K562 (cell line): ENCODE measurements around the gene OR6V1. TPM values are rescaled to one million over a fixed set of nuclear protein-coding genes. Genes with fewer than 3 reads are reported as not detected.

ENCODE experiments used
- CREM ChIP-seq: IDR thresholded peaks from 2 replicates; pipeline ENCODE4 v1.6.1; 2014; ENCODE audit warnings: antibody characterized with exemption, low read depth
- LEF1 ChIP-seq: fragments of 450-650 bp; IDR thresholded peaks from 2 replicates; pipeline ENCODE4 v1.6.1; 2016; ENCODE audit warnings: mild to moderate bottlenecking
- MAFK ChIP-seq: IDR thresholded peaks from 2 replicates; pipeline ENCODE4 v1.6.1; 2011; ENCODE audit warnings: low read length, improper control_type of control experiment
- PCBP1 ChIP-seq: fragments of 200-400 bp; formaldehyde crosslinking; IDR thresholded peaks from 2 replicates; pipeline ENCODE4 v1.6.1; 2018; ENCODE audit warnings: mild to moderate bottlenecking, low read depth, low read length; ENCODE audit not compliant: poor library complexity, severe bottlenecking
- RBM22 ChIP-seq: fragments of 200-400 bp; formaldehyde crosslinking; IDR thresholded peaks from 2 replicates; pipeline ENCODE4 v1.6.1; 2018; ENCODE audit warnings: low read length, low read depth; ENCODE audit not compliant: poor library complexity, severe bottlenecking
- SP1 ChIP-seq: sonication (generic); formaldehyde crosslinking; IDR thresholded peaks from 2 replicates; pipeline ENCODE4 v1.8.1; 2022; ENCODE audit warnings: mild to moderate bottlenecking, missing genetic modification reagents
- STAG1 ChIP-seq: sonication (generic); formaldehyde crosslinking; IDR thresholded peaks from 2 replicates; pipeline ENCODE4 v1.5.0; 2020; ENCODE audit warnings: missing genetic modification reagents, borderline replicate concordance
- STAT5A ChIP-seq: IDR thresholded peaks from 2 replicates; pipeline ENCODE4 v1.6.1; 2012; ENCODE audit warnings: low read length, inconsistent platforms, borderline replicate concordance
- TGIF2 ChIP-seq: sonication (generic); formaldehyde crosslinking; IDR thresholded peaks from 2 replicates; pipeline ENCODE4 v1.8.1; 2022; ENCODE audit warnings: mild to moderate bottlenecking, missing genetic modification reagents, moderate library complexity
- ZFP36 ChIP-seq: fragments of 150-350 bp; IDR thresholded peaks from 2 replicates; pipeline ENCODE4 v1.6.1; 2018; ENCODE audit warnings: low read length, low read depth; ENCODE audit not compliant: partially characterized antibody
- ZNF174 ChIP-seq: fragments of 250-450 bp; sonication (Bioruptor Pico); IDR thresholded peaks from 2 replicates; pipeline ENCODE4 v1.4.0; 2020; ENCODE audit warnings: mild to moderate bottlenecking
- ZNF316 ChIP-seq: fragments of 450-650 bp; IDR thresholded peaks from 2 replicates; pipeline ENCODE4 v1.6.1; 2016
- ZNF79 ChIP-seq: fragments of 250-450 bp; sonication (Bioruptor Pico); IDR thresholded peaks from 2 replicates; pipeline ENCODE4 v1.4.0; 2020; ENCODE audit warnings: low read depth, mild to moderate bottlenecking, moderate library complexity
- ZSCAN32 ChIP-seq: fragments of 450-650 bp; formaldehyde crosslinking; IDR thresholded peaks from 2 replicates; pipeline ENCODE4 v1.4.0; 2020; ENCODE audit warnings: mild to moderate bottlenecking, moderate library complexity
- polyA plus RNA-seq, 8 experiments: library from polyadenylated mRNA; depleted of rRNA in 4 of 8; stranded (reverse) in 5 of 8; unstranded in 3 of 8; fragments of >200 nt; fragmentation: Nextera tagmentation in 2 of 8; fragmentation: Illumina TruSeq in 1 of 8; extraction: Ambion mirVana in 2 of 8; extraction: Trizol in 1 of 8; gene quantifications; 2 replicates each; pipeline versions ENCODE4 v1.2.1 to v1.2.3, GENCODE V29; 2011 to 2014; ENCODE audit warnings: inconsistent platforms in 1 of 8, missing spikeins in 1 of 8
- total RNA-seq, 7 experiments: library from RNA; depleted of rRNA in 6 of 7; stranded (reverse); fragments of >200 nt in 6 of 7; fragmentation: Illumina TruSeq in 2 of 7; extraction: Trizol in 2 of 7; gene quantifications; 2 replicates each; pipeline versions ENCODE4 v1.2.1 to v1.2.3, GENCODE V29; 2011 to 2021; ENCODE audit warnings: low replicate concordance in 1 of 7
- TF ChIP-seq, protein P1 (sequence below), 2 experiments: IDR thresholded peaks in 1 of 2; conservative IDR thresholded peaks in 1 of 2; 2 replicates each; pipeline ENCODE4 v1.6.1; 2016; ENCODE audit warnings: low read depth in 2 of 2, mild to moderate bottlenecking in 1 of 2, missing compliant biosample characterization in 1 of 2, missing genetic modification characterization in 1 of 2, moderate library complexity in 1 of 2
- TF ChIP-seq, protein P2 (sequence below), 3 experiments: IDR thresholded peaks in 2 of 3; conservative IDR thresholded peaks in 1 of 3; 2 replicates each; pipeline ENCODE4 v1.5.1; 2011 to 2012; ENCODE audit warnings: low read length in 3 of 3, mild to moderate bottlenecking in 3 of 3, control low read depth in 2 of 3, improper control_type of control experiment in 1 of 3, inconsistent platforms in 1 of 3, low read depth in 1 of 3, mixed read lengths in 1 of 3, moderate library complexity in 1 of 3; ENCODE audit not compliant: insufficient read depth in 2 of 3
- TF ChIP-seq, protein P3 (sequence below): sonication (generic); IDR thresholded peaks from 2 replicates; pipeline ENCODE4 v1.6.1; 2016
- TF ChIP-seq, protein P4 (sequence below): fragments of 450-650 bp; formaldehyde crosslinking; IDR thresholded peaks from 2 replicates; pipeline ENCODE4 v1.4.0; 2020; ENCODE audit warnings: mild to moderate bottlenecking, moderate library complexity

Gene OR6V1
- total and polyA plus RNA-seq, 9 of the 15 experiments (the other 6 are each of a cell fraction or from before 2014, with no cell fraction given): not detected

DNA sequence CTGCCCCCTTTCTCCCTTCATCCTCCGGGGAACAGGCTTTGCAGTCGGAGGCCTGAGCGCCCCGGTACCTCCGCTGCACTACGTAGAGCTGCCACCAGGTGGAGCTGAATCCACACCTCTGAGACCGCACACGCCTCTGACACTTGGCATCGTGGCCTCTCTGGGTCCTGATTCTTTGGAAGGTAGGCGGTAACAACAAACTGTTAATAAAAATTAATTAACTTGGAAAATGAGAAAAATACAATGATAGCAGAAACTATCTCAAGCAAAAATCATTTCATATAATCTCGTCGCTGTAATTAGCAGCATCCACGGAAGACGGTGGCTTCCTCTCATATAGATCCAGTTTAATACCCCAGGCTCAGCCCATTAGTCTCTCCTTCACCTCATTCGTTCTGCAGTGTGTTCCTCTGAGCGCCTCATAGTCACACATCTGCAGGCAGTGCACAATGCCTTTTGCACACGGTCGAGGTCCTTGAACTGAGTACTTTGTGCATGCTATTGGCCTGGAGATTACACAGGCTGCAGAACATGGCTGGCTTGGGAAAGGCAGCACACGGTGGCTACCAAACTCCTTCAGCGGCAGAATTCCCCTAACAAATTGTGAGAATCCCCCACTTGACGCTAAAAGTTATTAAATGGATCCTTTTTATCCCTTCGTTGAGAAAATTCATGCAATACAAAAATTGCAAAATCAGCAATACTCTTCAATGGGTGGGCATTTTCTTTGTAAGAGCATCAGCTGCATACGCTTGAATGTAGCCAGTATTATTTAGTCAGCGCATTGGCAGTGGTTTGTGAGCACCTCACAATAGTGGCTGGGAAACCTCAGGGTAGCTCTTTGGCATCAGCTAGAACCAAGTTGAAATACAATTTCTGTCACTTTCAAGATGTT is 43.9 kb upstream of the OR6V1 start (continued):
- TF ChIP-seq, protein P1, sequence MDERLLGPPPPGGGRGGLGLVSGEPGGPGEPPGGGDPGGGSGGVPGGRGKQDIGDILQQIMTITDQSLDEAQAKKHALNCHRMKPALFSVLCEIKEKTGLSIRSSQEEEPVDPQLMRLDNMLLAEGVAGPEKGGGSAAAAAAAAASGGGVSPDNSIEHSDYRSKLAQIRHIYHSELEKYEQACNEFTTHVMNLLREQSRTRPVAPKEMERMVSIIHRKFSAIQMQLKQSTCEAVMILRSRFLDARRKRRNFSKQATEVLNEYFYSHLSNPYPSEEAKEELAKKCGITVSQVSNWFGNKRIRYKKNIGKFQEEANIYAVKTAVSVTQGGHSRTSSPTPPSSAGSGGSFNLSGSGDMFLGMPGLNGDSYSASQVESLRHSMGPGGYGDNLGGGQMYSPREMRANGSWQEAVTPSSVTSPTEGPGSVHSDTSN (CRISPR knock-in tag; IDR thresholded peaks at IDR 0.05; ENCODE audit: low read depth): no peak
- TF ChIP-seq, protein P1 (tag; conservative IDR thresholded peaks at IDR 0.05; ENCODE audit: low read depth): no peak
- TF ChIP-seq ZNF174 (CRISPR knock-in tag) (0 out of 2 replicates have a peak, but pooled peaks have one; percentile 20), ZNF316 (peak; percentile 95), PCBP1 (no peak), STAG1 (CRISPR knock-in tag) (peak; percentile 91), ZFP36 (peak; percentile 19), RBM22 (no peak), LEF1 (no peak), ZNF79 (no peak), STAT5A (no peak), ZSCAN32 (no peak), TGIF2 (CRISPR knock-in tag) (no peak), SP1 (no peak), MAFK (peak; percentile 90), CREM (peak; percentile 89)
- TF ChIP-seq, protein P2, sequence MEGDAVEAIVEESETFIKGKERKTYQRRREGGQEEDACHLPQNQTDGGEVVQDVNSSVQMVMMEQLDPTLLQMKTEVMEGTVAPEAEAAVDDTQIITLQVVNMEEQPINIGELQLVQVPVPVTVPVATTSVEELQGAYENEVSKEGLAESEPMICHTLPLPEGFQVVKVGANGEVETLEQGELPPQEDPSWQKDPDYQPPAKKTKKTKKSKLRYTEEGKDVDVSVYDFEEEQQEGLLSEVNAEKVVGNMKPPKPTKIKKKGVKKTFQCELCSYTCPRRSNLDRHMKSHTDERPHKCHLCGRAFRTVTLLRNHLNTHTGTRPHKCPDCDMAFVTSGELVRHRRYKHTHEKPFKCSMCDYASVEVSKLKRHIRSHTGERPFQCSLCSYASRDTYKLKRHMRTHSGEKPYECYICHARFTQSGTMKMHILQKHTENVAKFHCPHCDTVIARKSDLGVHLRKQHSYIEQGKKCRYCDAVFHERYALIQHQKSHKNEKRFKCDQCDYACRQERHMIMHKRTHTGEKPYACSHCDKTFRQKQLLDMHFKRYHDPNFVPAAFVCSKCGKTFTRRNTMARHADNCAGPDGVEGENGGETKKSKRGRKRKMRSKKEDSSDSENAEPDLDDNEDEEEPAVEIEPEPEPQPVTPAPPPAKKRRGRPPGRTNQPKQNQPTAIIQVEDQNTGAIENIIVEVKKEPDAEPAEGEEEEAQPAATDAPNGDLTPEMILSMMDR (IDR thresholded peaks at IDR 0.05 in 2 of 3, conservative IDR thresholded peaks at IDR 0.05 in 1 of 3; ENCODE audit: insufficient read depth in 2 of 3, low read depth in 1 of 3, low read length in 3 of 3): peak; percentile 98
- TF ChIP-seq, protein P3, sequence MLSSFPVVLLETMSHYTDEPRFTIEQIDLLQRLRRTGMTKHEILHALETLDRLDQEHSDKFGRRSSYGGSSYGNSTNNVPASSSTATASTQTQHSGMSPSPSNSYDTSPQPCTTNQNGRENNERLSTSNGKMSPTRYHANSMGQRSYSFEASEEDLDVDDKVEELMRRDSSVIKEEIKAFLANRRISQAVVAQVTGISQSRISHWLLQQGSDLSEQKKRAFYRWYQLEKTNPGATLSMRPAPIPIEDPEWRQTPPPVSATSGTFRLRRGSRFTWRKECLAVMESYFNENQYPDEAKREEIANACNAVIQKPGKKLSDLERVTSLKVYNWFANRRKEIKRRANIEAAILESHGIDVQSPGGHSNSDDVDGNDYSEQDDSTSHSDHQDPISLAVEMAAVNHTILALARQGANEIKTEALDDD: no peak
- TF ChIP-seq, protein P4, sequence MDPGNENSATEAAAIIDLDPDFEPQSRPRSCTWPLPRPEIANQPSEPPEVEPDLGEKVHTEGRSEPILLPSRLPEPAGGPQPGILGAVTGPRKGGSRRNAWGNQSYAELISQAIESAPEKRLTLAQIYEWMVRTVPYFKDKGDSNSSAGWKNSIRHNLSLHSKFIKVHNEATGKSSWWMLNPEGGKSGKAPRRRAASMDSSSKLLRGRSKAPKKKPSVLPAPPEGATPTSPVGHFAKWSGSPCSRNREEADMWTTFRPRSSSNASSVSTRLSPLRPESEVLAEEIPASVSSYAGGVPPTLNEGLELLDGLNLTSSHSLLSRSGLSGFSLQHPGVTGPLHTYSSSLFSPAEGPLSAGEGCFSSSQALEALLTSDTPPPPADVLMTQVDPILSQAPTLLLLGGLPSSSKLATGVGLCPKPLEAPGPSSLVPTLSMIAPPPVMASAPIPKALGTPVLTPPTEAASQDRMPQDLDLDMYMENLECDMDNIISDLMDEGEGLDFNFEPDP (CRISPR knock-in tag): no peak
